Measurements from ENCODE around the gene MTREX.

The MTREX gene

DNA sequence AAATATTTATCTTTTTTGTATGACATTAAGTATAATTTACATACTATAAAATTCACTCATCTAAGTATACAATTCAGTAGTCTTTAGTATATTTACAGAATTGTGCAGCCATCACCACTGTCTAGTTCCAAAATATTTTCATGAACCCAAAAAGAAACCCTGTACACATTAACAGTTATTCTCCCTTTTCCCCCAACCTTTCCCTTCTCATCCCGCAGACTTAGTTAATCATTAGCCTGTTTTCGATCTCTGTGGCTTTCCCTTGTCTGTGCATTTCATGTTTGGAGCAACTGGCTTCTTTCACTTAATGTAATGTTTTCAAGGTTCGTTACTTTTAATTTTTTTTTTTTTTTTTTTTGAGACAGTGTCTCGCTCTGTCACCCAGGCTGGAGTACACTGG is 37.5 kb downstream of the MTREX start:
- Histone ChIP-seq H3K23ac (ENCODE audit: low read length in 2 of 2) (no peak overlapping the region), H2AK5ac (ENCODE audit: low read length, severe bottlenecking) (no peak overlapping the region), H2BK12ac (ENCODE audit: low read length in 2 of 2) (no peak overlapping the region), H3K9ac (ENCODE audit: low read length) (no peak overlapping the region), H2BK120ac (ENCODE audit: low read depth, low read length) (no peak overlapping the region), H3K14ac (ENCODE audit: low read length in 2 of 2) (no peak overlapping the region), H2AFZ (ENCODE audit: low read depth, low read length) (no peak overlapping the region), H4K8ac (ENCODE audit: low read length) (no peak overlapping the region), H3K9me3 (ENCODE audit: control insufficient read depth, low read length) (no peaks in the 10 kb centered on the region), H2BK5ac (ENCODE audit: low read depth, low read length, poor library complexity, severe bottlenecking) (no peak overlapping the region), H2BK15ac (ENCODE audit: low read depth, poor library complexity, severe bottlenecking) (no peak overlapping the region), H3K4me2 (ENCODE audit: low read length, poor library complexity, severe bottlenecking) (no peak overlapping the region), H3K4me3 (ENCODE audit: insufficient read depth in 1 of 2, low read depth in 1 of 2, low read length in 2 of 2) (no peak overlapping the region), H4K91ac (ENCODE audit: low read length) (no peak overlapping the region), H3K27me3 (ENCODE audit: control insufficient read depth in 1 of 2, insufficient read depth in 1 of 2, low read length in 2 of 2) (no peaks in the 10 kb centered on the region), H3K18ac (ENCODE audit: low read depth in 1 of 2, low read length in 2 of 2) (no peak overlapping the region), H3K4ac (ENCODE audit: low read depth in 1 of 2, low read length in 2 of 2) (no peak overlapping the region), H3K4me1 (ENCODE audit: control insufficient read depth, insufficient read depth, low read depth, low read length) (no peaks in the 10 kb centered on the region), H3K79me1 (replicated peaks; ENCODE audit: low read length, poor library complexity, severe bottlenecking) (peaks cover 10% of the 10 kb centered on the region), H3K27ac (ENCODE audit: low read length, poor library complexity, severe bottlenecking) (peak overlapping the region; percentile 67), H3K36me3 (ENCODE audit: control insufficient read depth in 1 of 2, insufficient read depth in 2 of 2, low read depth in 1 of 2, low read length in 2 of 2) (peaks cover 11 to 83% of the 10 kb centered on the region in 2 experiments)
- no peak for DNase-seq
- 99% methylated on average over 4 of the region's 4 CpGs for WGBS

DNA sequence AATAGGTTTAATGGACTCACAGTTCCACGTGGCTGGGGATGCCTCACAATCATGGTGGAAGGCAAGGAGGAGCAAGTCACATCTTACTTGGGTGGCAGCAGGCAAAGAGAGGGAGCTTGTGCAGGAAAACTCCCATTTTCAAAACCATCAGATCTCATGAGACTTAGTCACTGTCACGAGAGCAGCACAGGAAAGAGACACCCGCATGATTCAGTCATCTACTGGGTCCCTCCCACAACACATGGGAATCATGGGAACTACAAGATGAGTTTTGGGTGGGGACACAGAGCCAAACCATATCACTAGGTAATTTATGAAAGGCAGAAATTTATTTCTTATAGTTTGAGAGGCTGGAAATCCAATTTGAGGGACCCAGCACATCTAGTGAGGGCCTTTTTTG is 40.0 kb downstream of the MTREX start:
- Histone ChIP-seq H3K4me1 (ENCODE audit: control insufficient read depth, insufficient read depth, low read depth, low read length) (no peaks in the 10 kb centered on the region), H3K4me3 (ENCODE audit: insufficient read depth in 1 of 2, low read depth in 1 of 2, low read length in 2 of 2) (no peak overlapping the region), H3K14ac (ENCODE audit: low read length in 2 of 2) (no peak overlapping the region), H2BK15ac (ENCODE audit: low read depth, poor library complexity, severe bottlenecking) (no peak overlapping the region), H4K91ac (ENCODE audit: low read length) (no peak overlapping the region), H2AK5ac (ENCODE audit: low read length, severe bottlenecking) (no peak overlapping the region), H2BK12ac (ENCODE audit: low read length in 2 of 2) (no peak overlapping the region), H3K9me3 (ENCODE audit: control insufficient read depth, low read length) (no peaks in the 10 kb centered on the region), H3K18ac (ENCODE audit: low read depth in 1 of 2, low read length in 2 of 2) (no peak overlapping the region), H2BK120ac (ENCODE audit: low read depth, low read length) (no peak overlapping the region), H3K36me3 (ENCODE audit: control insufficient read depth in 1 of 2, insufficient read depth in 2 of 2, low read depth in 1 of 2, low read length in 2 of 2) (peaks cover 14 to 87% of the 10 kb centered on the region in 2 experiments), H4K8ac (ENCODE audit: low read length) (no peak overlapping the region), H3K23ac (ENCODE audit: low read length in 2 of 2) (no peak overlapping the region), H3K27ac (ENCODE audit: low read length, poor library complexity, severe bottlenecking) (no peak overlapping the region), H2BK5ac (ENCODE audit: low read depth, low read length, poor library complexity, severe bottlenecking) (no peak overlapping the region), H3K4ac (ENCODE audit: low read depth in 1 of 2, low read length in 2 of 2) (no peak overlapping the region), H3K79me1 (replicated peaks; ENCODE audit: low read length, poor library complexity, severe bottlenecking) (peaks cover 12% of the 10 kb centered on the region), H2AFZ (ENCODE audit: low read depth, low read length) (no peak overlapping the region), H3K4me2 (ENCODE audit: low read length, poor library complexity, severe bottlenecking) (no peak overlapping the region), H3K27me3 (ENCODE audit: control insufficient read depth in 1 of 2, insufficient read depth in 1 of 2, low read length in 2 of 2) (no peaks in the 10 kb centered on the region), H3K9ac (ENCODE audit: low read length) (no peak overlapping the region)
- DNase-seq, result no peak
- WGBS, result 98% methylated on average over 3 of the region's 3 CpGs

DNA sequence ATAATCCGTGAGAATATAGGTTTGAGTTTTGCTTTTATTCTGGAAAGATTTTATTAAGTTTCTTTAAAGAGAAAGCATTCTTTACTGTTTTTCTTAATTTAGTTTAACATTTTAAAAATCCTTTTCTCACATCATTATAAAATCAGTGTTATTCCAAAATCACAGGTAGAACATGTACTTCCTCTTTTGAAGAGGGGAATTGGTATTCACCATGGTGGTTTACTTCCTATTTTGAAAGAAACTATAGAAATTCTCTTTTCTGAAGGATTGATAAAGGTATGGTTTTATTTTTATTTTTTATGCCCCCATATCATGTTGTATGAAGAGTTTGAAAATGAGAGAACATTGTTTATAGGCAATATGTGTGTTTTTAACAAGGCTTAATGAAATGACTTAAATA is 43.0 kb downstream of the MTREX start:
- Histone ChIP-seq H3K4me2 (ENCODE audit: low read length, poor library complexity, severe bottlenecking) (no peak overlapping the region), H2AK5ac (ENCODE audit: low read length, severe bottlenecking) (no peak overlapping the region)
- no CpG with 5 or more reads among the region's 1 CpG for WGBS

DNA sequence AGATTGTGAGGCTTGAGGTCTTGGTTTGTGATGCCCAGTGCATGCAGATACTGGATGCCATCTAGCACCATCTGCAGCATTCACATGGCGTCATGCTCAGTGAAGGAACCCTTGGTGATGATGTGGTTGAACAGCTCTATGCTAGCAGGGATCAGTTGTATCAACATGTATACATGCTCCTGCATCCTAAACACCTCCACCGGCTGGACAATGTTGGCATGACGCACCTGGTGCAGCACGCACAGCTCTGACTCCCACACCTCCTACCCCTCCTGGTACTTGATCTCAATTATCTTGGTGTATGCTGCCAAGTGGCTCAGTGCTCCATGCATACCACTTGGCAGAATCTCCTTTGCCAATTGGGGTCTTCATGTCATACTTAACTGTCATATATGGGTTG is 49.1 kb downstream of the MTREX start:
- Histone ChIP-seq H3K9me3 (ENCODE audit: control insufficient read depth, low read length) (no peaks in the 10 kb centered on the region), H4K8ac (ENCODE audit: low read length) (no peak overlapping the region), H3K27ac (ENCODE audit: low read length, poor library complexity, severe bottlenecking) (no peak overlapping the region), H2BK5ac (ENCODE audit: low read depth, low read length, poor library complexity, severe bottlenecking) (no peak overlapping the region), H3K79me1 (replicated peaks; ENCODE audit: low read length, poor library complexity, severe bottlenecking) (peaks cover 29% of the 10 kb centered on the region), H2BK120ac (ENCODE audit: low read depth, low read length) (no peak overlapping the region), H3K14ac (ENCODE audit: low read length in 2 of 2) (no peak overlapping the region), H3K27me3 (ENCODE audit: control insufficient read depth in 1 of 2, insufficient read depth in 1 of 2, low read length in 2 of 2) (no peaks in the 10 kb centered on the region), H2AFZ (ENCODE audit: low read depth, low read length) (no peak overlapping the region), H4K91ac (ENCODE audit: low read length) (no peak overlapping the region), H3K9ac (ENCODE audit: low read length) (no peak overlapping the region), H3K4me2 (ENCODE audit: low read length, poor library complexity, severe bottlenecking) (no peak overlapping the region), H3K4me1 (ENCODE audit: control insufficient read depth, insufficient read depth, low read depth, low read length) (no peaks in the 10 kb centered on the region), H2BK15ac (ENCODE audit: low read depth, poor library complexity, severe bottlenecking) (no peak overlapping the region), H3K23ac (ENCODE audit: low read length in 2 of 2) (no peak overlapping the region), H3K36me3 (ENCODE audit: control insufficient read depth in 1 of 2, insufficient read depth in 2 of 2, low read depth in 1 of 2, low read length in 2 of 2) (peaks cover 35 to 89% of the 10 kb centered on the region in 2 experiments), H2AK5ac (ENCODE audit: low read length, severe bottlenecking) (no peak overlapping the region), H3K18ac (ENCODE audit: low read depth in 1 of 2, low read length in 2 of 2) (no peak overlapping the region), H2BK12ac (ENCODE audit: low read length in 2 of 2) (no peak overlapping the region), H3K4ac (ENCODE audit: low read depth in 1 of 2, low read length in 2 of 2) (no peak overlapping the region), H3K4me3 (ENCODE audit: insufficient read depth in 1 of 2, low read depth in 1 of 2, low read length in 2 of 2) (no peak overlapping the region)
- no peak for DNase-seq
- WGBS, result 100% methylated on average over 4 of the region's 4 CpGs

More for the DNA sequence above, 43.0 kb downstream of the MTREX start:
- H3K27me3 ChIP-seq (ENCODE audit: control insufficient read depth in 1 of 2, insufficient read depth in 1 of 2, low read length in 2 of 2), result no peaks in the 10 kb centered on the region
- H3K9me3 ChIP-seq (ENCODE audit: control insufficient read depth, low read length), result no peaks in the 10 kb centered on the region
- peaks cover 27% of the 10 kb centered on the region for H3K79me1 ChIP-seq (replicated peaks; ENCODE audit: low read length, poor library complexity, severe bottlenecking)
- DNase-seq, result no peak
- H3K14ac ChIP-seq (ENCODE audit: low read length in 2 of 2), result no peak overlapping the region
- no peak overlapping the region for H2BK15ac ChIP-seq (ENCODE audit: low read depth, poor library complexity, severe bottlenecking)
- no peak overlapping the region for H3K4me3 ChIP-seq (ENCODE audit: insufficient read depth in 1 of 2, low read depth in 1 of 2, low read length in 2 of 2)
- no peak overlapping the region for H3K4ac ChIP-seq (ENCODE audit: low read depth in 1 of 2, low read length in 2 of 2)
- no peak overlapping the region for H2BK5ac ChIP-seq (ENCODE audit: low read depth, low read length, poor library complexity, severe bottlenecking)
- no peak overlapping the region for H3K18ac ChIP-seq (ENCODE audit: low read depth in 1 of 2, low read length in 2 of 2)
- H4K91ac ChIP-seq (ENCODE audit: low read length), result no peak overlapping the region
- H2BK12ac ChIP-seq (ENCODE audit: low read length in 2 of 2), result no peak overlapping the region
- peaks cover 31 to 95% of the 10 kb centered on the region in 2 experiments for H3K36me3 ChIP-seq (ENCODE audit: control insufficient read depth in 1 of 2, insufficient read depth in 2 of 2, low read depth in 1 of 2, low read length in 2 of 2)
- no peak overlapping the region for H3K27ac ChIP-seq (ENCODE audit: low read length, poor library complexity, severe bottlenecking)
- H4K8ac ChIP-seq (ENCODE audit: low read length), result no peak overlapping the region
- no peaks in the 10 kb centered on the region for H3K4me1 ChIP-seq (ENCODE audit: control insufficient read depth, insufficient read depth, low read depth, low read length)
- no peak overlapping the region for H3K23ac ChIP-seq (ENCODE audit: low read length in 2 of 2)
- no peak overlapping the region for H3K9ac ChIP-seq (ENCODE audit: low read length)
- H2AFZ ChIP-seq (ENCODE audit: low read depth, low read length), result no peak overlapping the region
- no peak overlapping the region for H2BK120ac ChIP-seq (ENCODE audit: low read depth, low read length)
